ENCODE measurements around the gene ILDR2. TPM values are rescaled to one million over a fixed set of nuclear protein-coding genes. Genes with fewer than 3 reads are reported as not detected.
A peak's percentile ranks its signal among the peaks of the same experiment; 100 is the strongest.
"Not testable (repeated sequence)": the region's sequence is repeated elsewhere in the genome, so short reads cannot be mapped to it uniquely, and the experiment has no call there.

ILDR2 gene
- total RNA-seq, 2 donors from 2014 or later = 0.10 to 0.14 TPM

- intact Hi-C loops (cut with DNase I) = no loop called here
- no peak for DNase-seq (ENCODE audit: low spot score)
Measured at GRCh38 chr1:166903232-166903631, 72.1 kb downstream of the ILDR2 start.

- no peak for DNase-seq (ENCODE audit: low spot score)
- intact Hi-C loops (cut with DNase I) = no loop called here
Measured at GRCh38 chr1:166902279-166902678, 73.1 kb downstream of the ILDR2 start.

- no peak for DNase-seq (ENCODE audit: low spot score)
- intact Hi-C loops (cut with DNase I) = no loop called here
Measured at GRCh38 chr1:166900987-166901386, 74.4 kb downstream of the ILDR2 start.

- DNase-seq (ENCODE audit: low spot score) = no peak
- intact Hi-C loops (cut with DNase I) = no loop called here
Measured at GRCh38 chr1:166899769-166900168, 75.6 kb downstream of the ILDR2 start.

GRCh38 chr1:166895766-166896165, 79.6 kb downstream of the ILDR2 start:
- intact Hi-C loops (cut with DNase I) = no loop called here
- DNase-seq (ENCODE audit: low spot score) = no peak

- intact Hi-C loops (cut with DNase I) = loop anchor here in 1 of 2 donors (10.0 kb wide), 1 partner anchor 165 kb away; no protein-coding TSS in a partner anchor
- no peak for DNase-seq (ENCODE audit: low spot score)
Measured at GRCh38 chr1:166889776-166890175, 85.6 kb downstream of the ILDR2 start.

GRCh38 chr1:166888373-166889111, 86.8 kb downstream of the ILDR2 start:
- intact Hi-C loops (cut with DNase I) = loop anchor here in 1 of 2 donors (10.0 kb wide), 1 partner anchor 166 kb away; no protein-coding TSS in a partner anchor

GRCh38 chr1:166884971-166885370, 90.4 kb downstream of the ILDR2 start:
- no peak for DNase-seq (ENCODE audit: low spot score)
- intact Hi-C loops (cut with DNase I) = loop anchor here in 1 of 2 donors (5.0 to 10.0 kb wide), 2 partner anchors 170 to 562 kb away; no protein-coding TSS in a partner anchor

More at GRCh38 chr1:166888373-166889111, 86.8 kb downstream of the ILDR2 start:
- no peak for DNase-seq (ENCODE audit: low spot score)

- intact Hi-C loops (cut with DNase I) = loop anchor here in 1 of 2 donors (5.0 to 10.0 kb wide), 2 partner anchors 171 to 563 kb away; no protein-coding TSS in a partner anchor
- DNase-seq (ENCODE audit: low spot score) = peak; percentile 84
Measured at GRCh38 chr1:166884040-166884642, 91.2 kb downstream of the ILDR2 start.

- intact Hi-C loops (cut with DNase I) = loop anchor here in 1 of 2 donors (5.0 to 10.0 kb wide), 2 partner anchors 172 to 564 kb away; no protein-coding TSS in a partner anchor
- DNase-seq (ENCODE audit: low spot score) = no peak
Measured at GRCh38 chr1:166882893-166883292, 92.4 kb downstream of the ILDR2 start.

GRCh38 chr1:166878173-166878917, 97.0 kb downstream of the ILDR2 start:
- intact Hi-C loops (cut with DNase I); DNase-seq (ENCODE audit: low spot score): not testable (repeated sequence)

- intact Hi-C loops (cut with DNase I) = no loop called here
- no peak for DNase-seq (ENCODE audit: low spot score)
Measured at GRCh38 chr1:166876540-166876838, 98.9 kb downstream of the ILDR2 start.

- intact Hi-C loops (cut with DNase I) = no loop called here
- DNase-seq (ENCODE audit: low spot score) = peak; percentile 99
Measured at GRCh38 chr1:166875734-166876539, 99.4 kb downstream of the ILDR2 start, which contains the start of gene TADA1. TSS of gene TADA1 (minus strand) at chr1:166876264. CDS start at chr1:166876233, 31 bp downstream.

- no peak for DNase-seq (ENCODE audit: low spot score)
- intact Hi-C loops (cut with DNase I) = no loop called here
Measured at GRCh38 chr1:166875302-166875733, 100.0 kb downstream of the ILDR2 start.

GRCh38 chr1:166874464-166874863, 100.9 kb downstream of the ILDR2 start:
- intact Hi-C loops (cut with DNase I) = no loop called here
- DNase-seq (ENCODE audit: low spot score) = no peak

GRCh38 chr1:166870584-166870983, 104.8 kb downstream of the ILDR2 start:
- intact Hi-C loops (cut with DNase I) = no loop called here

GRCh38 chr1:166869318-166870099, 105.8 kb downstream of the ILDR2 start:
- intact Hi-C loops (cut with DNase I) = no loop called here
- DNase-seq (ENCODE audit: low spot score) = no peak

More at GRCh38 chr1:166870584-166870983, 104.8 kb downstream of the ILDR2 start:
- no peak for DNase-seq (ENCODE audit: low spot score)

GRCh38 chr1:166868639-166869038, 106.7 kb downstream of the ILDR2 start:
- DNase-seq (ENCODE audit: low spot score) = no peak
- intact Hi-C loops (cut with DNase I) = no loop called here

All from posterior vena cava (tissue), 2 donors.